HEK293T (cell line): ENCODE measurements around the gene TNPO2.

Experiments used
- ARNT ChIP-seq: fragments of 450-650 bp; IDR thresholded peaks from 2 replicates; pipeline ENCODE4 v1.6.1; 2017; ENCODE audit warnings: mild to moderate bottlenecking
- CTBP1 ChIP-seq: fragments of 450-650 bp; IDR thresholded peaks from 2 replicates; pipeline ENCODE4 v1.6.1; 2016; ENCODE audit warnings: borderline replicate concordance
- ELF4 ChIP-seq: fragments of 450-650 bp; IDR thresholded peaks from 2 replicates; pipeline ENCODE4 v1.6.1; 2017; ENCODE audit warnings: antibody characterized with exemption
- FOXA1 ChIP-seq: fragments of 450-650 bp; IDR thresholded peaks from 2 replicates; pipeline ENCODE4 v1.6.1; 2016; ENCODE audit warnings: mild to moderate bottlenecking
- FOXK2 ChIP-seq: fragments of 450-650 bp; IDR thresholded peaks from 2 replicates; pipeline ENCODE4 v1.6.1; 2016; ENCODE audit warnings: mild to moderate bottlenecking
- FOXM1 ChIP-seq: fragments of 450-650 bp; IDR thresholded peaks from 2 replicates; pipeline ENCODE4 v1.6.1; 2017; ENCODE audit warnings: mild to moderate bottlenecking, borderline replicate concordance
- LEF1 ChIP-seq: fragments of 450-650 bp; IDR thresholded peaks from 2 replicates; pipeline ENCODE4 v1.6.1; 2017; ENCODE audit warnings: mild to moderate bottlenecking, borderline replicate concordance
- NFRKB ChIP-seq: fragments of 450-650 bp; IDR thresholded peaks from 2 replicates; pipeline ENCODE4 v1.6.1; 2016; ENCODE audit warnings: mild to moderate bottlenecking, moderate library complexity
- SP1 ChIP-seq: fragments of 450-650 bp; IDR thresholded peaks from 2 replicates; pipeline ENCODE4 v1.6.1; 2017
- SUZ12 ChIP-seq: fragments of 450-650 bp; IDR thresholded peaks from 2 replicates; pipeline ENCODE4 v1.6.1; 2016; ENCODE audit warnings: mild to moderate bottlenecking
- ZNF384 ChIP-seq: fragments of 450-650 bp; IDR thresholded peaks from 2 replicates; pipeline ENCODE4 v1.6.1; 2016
- TF ChIP-seq, protein P1 (sequence below): fragments of 450-650 bp; IDR thresholded peaks from 2 replicates; pipeline ENCODE4 v1.6.1; 2016

DNA sequence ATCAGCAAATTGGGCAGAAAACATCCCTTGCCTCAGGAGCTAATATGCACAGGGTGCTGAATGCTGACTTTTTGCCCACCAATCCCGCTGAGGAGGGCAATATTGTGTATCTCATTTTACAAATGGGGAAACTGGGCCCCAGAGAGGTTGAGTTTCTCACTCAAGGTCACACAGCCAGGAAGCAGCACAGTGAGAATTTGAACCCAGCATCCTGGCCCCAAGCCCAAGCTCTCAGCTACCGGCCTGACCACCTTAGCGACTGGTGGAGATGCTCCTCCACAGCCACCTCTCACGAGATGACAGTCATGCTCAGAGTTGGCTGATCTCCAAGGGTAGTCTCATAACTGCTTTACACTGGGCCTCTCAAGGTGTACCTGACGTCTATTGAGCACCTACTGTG is 30.8 kb downstream of the TNPO2 start:
- TF ChIP-seq CTBP1, result no peak
- TF ChIP-seq SUZ12, result no peak
- no peak for TF ChIP-seq ZNF384
- TF ChIP-seq SP1, result no peak
- TF ChIP-seq FOXM1, result no peak
- no peak for TF ChIP-seq FOXK2
- no peak for TF ChIP-seq LEF1
- TF ChIP-seq FOXA1, result no peak
- TF ChIP-seq, protein P1, sequence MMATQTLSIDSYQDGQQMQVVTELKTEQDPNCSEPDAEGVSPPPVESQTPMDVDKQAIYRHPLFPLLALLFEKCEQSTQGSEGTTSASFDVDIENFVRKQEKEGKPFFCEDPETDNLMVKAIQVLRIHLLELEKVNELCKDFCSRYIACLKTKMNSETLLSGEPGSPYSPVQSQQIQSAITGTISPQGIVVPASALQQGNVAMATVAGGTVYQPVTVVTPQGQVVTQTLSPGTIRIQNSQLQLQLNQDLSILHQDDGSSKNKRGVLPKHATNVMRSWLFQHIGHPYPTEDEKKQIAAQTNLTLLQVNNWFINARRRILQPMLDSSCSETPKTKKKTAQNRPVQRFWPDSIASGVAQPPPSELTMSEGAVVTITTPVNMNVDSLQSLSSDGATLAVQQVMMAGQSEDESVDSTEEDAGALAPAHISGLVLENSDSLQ, result no peak
- TF ChIP-seq ARNT, result no peak
- TF ChIP-seq ELF4, result no peak
- no peak for TF ChIP-seq NFRKB
